Trophoblast cell (in vitro differentiated cells and primary cell): ENCODE data around the gene TET3.

Experiments
- DNase-seq, 2 donors: peaks; one replicate each; pipeline ENCODE4 v3.0.0-alpha.2; 2016
- H2AFZ ChIP-seq: 2 replicates; pipeline ENCODE4 v1.6.1; 2013; ENCODE audit warnings: low read length, moderate library complexity, mild to moderate bottlenecking; ENCODE audit not compliant: insufficient read depth, poor library complexity
- H2AK5ac ChIP-seq: 2 replicates; pipeline ENCODE4 v1.6.1; 2013; ENCODE audit warnings: mild to moderate bottlenecking, low read length
- H2BK120ac ChIP-seq: 2 replicates; pipeline ENCODE4 v1.6.1; 2013; ENCODE audit warnings: low read length, mild to moderate bottlenecking, moderate library complexity; ENCODE audit not compliant: insufficient read depth, poor library complexity
- H2BK12ac ChIP-seq: 2 replicates; pipeline ENCODE4 v1.6.1; 2013; ENCODE audit warnings: mild to moderate bottlenecking, low read length, moderate library complexity
- H2BK5ac ChIP-seq: 2 replicates; pipeline ENCODE4 v1.6.1; 2013; ENCODE audit warnings: low read length, low read depth, moderate library complexity, mild to moderate bottlenecking; ENCODE audit not compliant: poor library complexity
- H3K14ac ChIP-seq: 2 replicates; pipeline ENCODE4 v1.6.1; 2013; ENCODE audit warnings: mild to moderate bottlenecking, low read length
- H3K18ac ChIP-seq: 2 replicates; pipeline ENCODE4 v1.6.1; 2013; ENCODE audit warnings: mild to moderate bottlenecking, low read length
- H3K23ac ChIP-seq: 2 replicates; pipeline ENCODE4 v1.6.1; 2013; ENCODE audit warnings: low read length
- H3K27ac ChIP-seq: 2 replicates; pipeline ENCODE4 v1.5.1; 2013; ENCODE audit warnings: low read depth, mild to moderate bottlenecking, inconsistent platforms, low read length, moderate library complexity
- H3K27me3 ChIP-seq: 2 replicates; pipeline ENCODE4 v1.6.1; 2013; ENCODE audit warnings: inconsistent platforms, mild to moderate bottlenecking, low read length, moderate library complexity; ENCODE audit not compliant: insufficient read depth
- H3K36me3 ChIP-seq, 2 experiments: 1 replicate in 1 of 2; 2 replicates in 1 of 2; pipeline ENCODE4 v1.6.1; 2013; ENCODE audit warnings: low read length in 2 of 2, mild to moderate bottlenecking in 2 of 2, moderate library complexity in 1 of 2; ENCODE audit not compliant: insufficient read depth in 2 of 2, control insufficient read depth in 1 of 2
- H3K4ac ChIP-seq: 2 replicates; pipeline ENCODE4 v1.6.1; 2013; ENCODE audit warnings: low read depth, mild to moderate bottlenecking, low read length, moderate library complexity
- H3K4me1 ChIP-seq, 2 experiments: 1 replicate in 1 of 2; 2 replicates in 1 of 2; pipeline ENCODE4 v1.6.1; 2013; ENCODE audit warnings: low read length in 2 of 2, mild to moderate bottlenecking in 2 of 2, moderate library complexity in 1 of 2; ENCODE audit not compliant: insufficient read depth in 2 of 2, control insufficient read depth in 1 of 2
- H3K4me2 ChIP-seq: 2 replicates; pipeline ENCODE4 v1.6.1; 2013; ENCODE audit warnings: inconsistent platforms, mild to moderate bottlenecking, low read length, moderate library complexity
- H3K4me3 ChIP-seq: 2 replicates; pipeline ENCODE4 v1.5.1; 2013; ENCODE audit warnings: mild to moderate bottlenecking, low read depth, low read length, inconsistent platforms
- H3K79me1 ChIP-seq: one replicate; pipeline ENCODE4 v1.6.1; 2013; ENCODE audit warnings: low read length
- H3K79me2 ChIP-seq: 2 replicates; pipeline ENCODE4 v1.6.1; 2013; ENCODE audit warnings: low read length, mild to moderate bottlenecking; ENCODE audit not compliant: control insufficient read depth, insufficient read depth, poor library complexity
- H3K9ac ChIP-seq: 2 replicates; pipeline ENCODE4 v1.6.1; 2013; ENCODE audit warnings: mild to moderate bottlenecking, low read length
- H3K9me3 ChIP-seq: 2 replicates; pipeline ENCODE4 v1.6.1; 2013; ENCODE audit warnings: low read depth, mild to moderate bottlenecking, control low read depth, inconsistent platforms, low read length; ENCODE audit not compliant: insufficient read depth
- H4K12ac ChIP-seq: 2 replicates; pipeline ENCODE4 v1.6.1; 2013; ENCODE audit warnings: low read depth, mild to moderate bottlenecking, low read length, moderate library complexity
- H4K8ac ChIP-seq: 2 replicates; pipeline ENCODE4 v1.6.1; 2013; ENCODE audit warnings: low read depth, mild to moderate bottlenecking, low read length, moderate library complexity
- H4K91ac ChIP-seq: one replicate; pipeline ENCODE4 v1.6.1; 2013; ENCODE audit warnings: low read depth, mild to moderate bottlenecking, low read length, moderate library complexity
- WGBS: extraction: QIAGEN DNeasy Blood & Tissue Kit; methylation state at CpG from one replicate; pipeline ENCODE4 v1.1.7; 2013; ENCODE audit warnings: missing lambda C conversion rate; ENCODE audit not compliant: insufficient read length, insufficient coverage; ENCODE audit errors: extremely low coverage; 5-methylcytosine and 5-hydroxymethylcytosine counted together

TET3 gene

GRCh38 chr2:73965053-73965452 is 19.7 kb upstream of the TET3 start:
- H3K4ac ChIP-seq: no peak overlapping the region
- H4K8ac ChIP-seq: no peak overlapping the region
- no peak overlapping the region for H4K91ac ChIP-seq
- H3K9ac ChIP-seq: no peak overlapping the region
- H2BK12ac ChIP-seq: no peak overlapping the region
- no peaks in the 10 kb centered on the region for H3K36me3 ChIP-seq
- no CpG with 5 or more reads among the region's 3 CpGs for WGBS
- no peak overlapping the region for H2BK120ac ChIP-seq
- H3K27ac ChIP-seq: no peak overlapping the region
- H3K9me3 ChIP-seq: no peaks in the 10 kb centered on the region
- no peak overlapping the region for H3K23ac ChIP-seq
- DNase-seq: no peak
- H3K4me3 ChIP-seq: no peak overlapping the region
- H2AFZ ChIP-seq: no peak overlapping the region
- no peaks in the 10 kb centered on the region for H3K79me2 ChIP-seq
- no peaks in the 10 kb centered on the region for H3K79me1 ChIP-seq
- H4K12ac ChIP-seq: no peak overlapping the region
- no peaks in the 10 kb centered on the region for H3K4me1 ChIP-seq
- H2AK5ac ChIP-seq: no peak overlapping the region
- no peak overlapping the region for H2BK5ac ChIP-seq
- H3K27me3 ChIP-seq: no peaks in the 10 kb centered on the region
- no peak overlapping the region for H3K18ac ChIP-seq
- no peak overlapping the region for H3K4me2 ChIP-seq
- no peak overlapping the region for H3K14ac ChIP-seq

DNA sequence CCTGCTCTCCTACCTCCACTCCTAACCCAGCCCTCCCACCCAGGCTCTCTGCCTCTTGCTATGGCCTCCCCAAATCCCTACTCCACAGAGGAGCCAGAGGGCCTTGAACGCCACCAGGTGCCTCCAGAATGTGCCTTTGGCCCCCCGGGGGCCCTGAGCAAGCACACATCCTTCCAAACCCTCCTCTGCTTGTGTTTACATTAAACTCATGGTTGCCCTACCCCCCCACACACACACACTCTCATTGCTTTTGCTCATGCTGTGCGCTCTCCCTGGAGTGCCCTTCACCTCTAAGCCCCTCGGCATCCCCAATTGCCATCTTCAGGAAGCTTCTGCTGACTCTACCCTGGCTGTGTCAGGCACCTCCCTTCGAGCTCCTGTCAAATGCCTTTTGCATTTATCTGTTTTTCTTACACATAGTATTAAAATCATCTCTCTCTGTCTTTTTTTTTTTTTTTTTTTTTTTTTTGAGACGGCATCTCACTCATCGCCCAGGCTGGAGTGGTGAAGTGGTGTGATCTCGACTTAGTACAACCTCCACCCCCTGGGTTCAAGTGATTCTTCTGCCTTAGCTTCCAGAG is 16.3 kb upstream of the TET3 start:
- Histone ChIP-seq H3K79me2 (no peaks in the 10 kb centered on the region), H3K36me3 (no peaks in the 10 kb centered on the region), H3K14ac (no peak overlapping the region), H3K23ac (no peak overlapping the region), H3K9me3 (no peaks in the 10 kb centered on the region), H3K27ac (no peak overlapping the region), H3K18ac (no peak overlapping the region), H2BK12ac (no peak overlapping the region), H4K12ac (no peak overlapping the region), H2AFZ (no peak overlapping the region), H4K91ac (no peak overlapping the region), H3K9ac (no peak overlapping the region), H3K4me3 (no peak overlapping the region), H2AK5ac (no peak overlapping the region), H2BK120ac (no peak overlapping the region), H3K79me1 (no peaks in the 10 kb centered on the region), H3K4me2 (no peak overlapping the region), H3K4ac (no peak overlapping the region), H2BK5ac (no peak overlapping the region), H4K8ac (no peak overlapping the region), H3K27me3 (no peaks in the 10 kb centered on the region), H3K4me1 (no peaks in the 10 kb centered on the region)
- DNase-seq: no peak
- no CpG with 5 or more reads among the region's 8 CpGs for WGBS

DNA sequence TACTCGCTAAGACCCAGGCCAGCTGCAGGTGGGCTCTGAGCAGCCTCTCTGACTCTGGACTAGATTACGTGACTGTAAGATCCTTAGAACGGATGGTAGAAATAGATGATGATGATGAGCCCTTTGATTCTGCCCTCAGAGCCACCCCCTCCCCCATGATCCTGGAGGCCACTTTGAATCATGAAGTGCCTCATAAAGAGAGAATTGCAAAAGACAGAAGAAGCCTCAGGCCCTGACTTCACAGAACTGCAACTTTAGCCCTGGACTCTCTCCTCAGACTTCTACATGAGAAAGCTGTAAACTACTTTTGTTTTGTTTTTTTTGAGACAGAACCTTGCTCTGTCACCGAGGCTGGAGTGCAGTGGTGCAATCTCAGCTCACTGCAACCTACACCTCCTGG is 15.4 kb upstream of the TET3 start:
- H3K18ac ChIP-seq: no peak overlapping the region
- WGBS: no CpG with 5 or more reads among the region's 4 CpGs
- no peak for DNase-seq
- no peak overlapping the region for H2BK5ac ChIP-seq
- H3K23ac ChIP-seq: no peak overlapping the region
- H3K14ac ChIP-seq: no peak overlapping the region
- H2AK5ac ChIP-seq: no peak overlapping the region
- H4K12ac ChIP-seq: no peak overlapping the region
- no peaks in the 10 kb centered on the region for H3K79me2 ChIP-seq
- H3K4me3 ChIP-seq: no peak overlapping the region
- no peaks in the 10 kb centered on the region for H3K79me1 ChIP-seq
- no peaks in the 10 kb centered on the region for H3K27me3 ChIP-seq
- no peak overlapping the region for H4K8ac ChIP-seq
- H2BK12ac ChIP-seq: no peak overlapping the region
- no peaks in the 10 kb centered on the region for H3K9me3 ChIP-seq
- no peak overlapping the region for H3K9ac ChIP-seq
- no peaks in the 10 kb centered on the region for H3K4me1 ChIP-seq
- no peak overlapping the region for H3K27ac ChIP-seq
- no peak overlapping the region for H2BK120ac ChIP-seq
- H3K4me2 ChIP-seq: no peak overlapping the region
- H3K36me3 ChIP-seq: no peaks in the 10 kb centered on the region
- H3K4ac ChIP-seq: no peak overlapping the region
- no peak overlapping the region for H4K91ac ChIP-seq
- no peak overlapping the region for H2AFZ ChIP-seq

- no peak overlapping the region for H4K8ac ChIP-seq
- no peaks in the 10 kb centered on the region for H3K27me3 ChIP-seq
- H3K79me2 ChIP-seq: no peaks in the 10 kb centered on the region
- no peak overlapping the region for H3K9ac ChIP-seq
- H3K4me1 ChIP-seq: no peaks in the 10 kb centered on the region
- H3K4me2 ChIP-seq: no peak overlapping the region
- H3K4me3 ChIP-seq: no peak overlapping the region
- H3K23ac ChIP-seq: no peak overlapping the region
- H3K36me3 ChIP-seq: no peaks in the 10 kb centered on the region
- no peak overlapping the region for H2BK120ac ChIP-seq
- H3K27ac ChIP-seq: no peak overlapping the region
- H3K79me1 ChIP-seq: no peaks in the 10 kb centered on the region
- H3K14ac ChIP-seq: no peak overlapping the region
- no peak overlapping the region for H2AFZ ChIP-seq
- no CpG with 5 or more reads among the region's 6 CpGs for WGBS
- H2BK12ac ChIP-seq: no peak overlapping the region
- no peak overlapping the region for H4K12ac ChIP-seq
- DNase-seq: no peak
- H2AK5ac ChIP-seq: no peak overlapping the region
- H3K9me3 ChIP-seq: no peaks in the 10 kb centered on the region
- no peak overlapping the region for H2BK5ac ChIP-seq
- no peak overlapping the region for H3K4ac ChIP-seq
- H3K18ac ChIP-seq: no peak overlapping the region
- no peak overlapping the region for H4K91ac ChIP-seq
Observed at GRCh38 chr2:73970141-73970803, 14.4 kb upstream of the TET3 start.
